NK-92 (cell line): ENCODE data around the gene TMEM165.

ENCODE experiments used
- DNase-seq: peaks from one replicate; lab custom pipeline; 2025; ENCODE audit not compliant: unreplicated experiment; lab: John Stamatoyannopoulos, UW

Gene TMEM165

GRCh38 chr4:55405073-55405472 lies 9.3 kb downstream of the TMEM165 start:
- DNase-seq: no peak

- no peak for DNase-seq
Observed at GRCh38 chr4:55406545-55406944, 10.8 kb downstream of the TMEM165 start.

GRCh38 chr4:55407119-55407518 lies 11.4 kb downstream of the TMEM165 start:
- no peak for DNase-seq

GRCh38 chr4:55407764-55408163 lies 12.0 kb downstream of the TMEM165 start:
- DNase-seq: no peak

GRCh38 chr4:55409468-55410171 lies 13.9 kb downstream of the TMEM165 start:
- no peak for DNase-seq

- no peak for DNase-seq
Observed at GRCh38 chr4:55410431-55410830, 14.7 kb downstream of the TMEM165 start.

GRCh38 chr4:55411621-55412020 lies 15.9 kb downstream of the TMEM165 start:
- no peak for DNase-seq

- DNase-seq: no peak
Observed at GRCh38 chr4:55416176-55416575, 20.4 kb downstream of the TMEM165 start.

GRCh38 chr4:55424791-55425190 lies 29.0 kb downstream of the TMEM165 start:
- no peak for DNase-seq

GRCh38 chr4:55431710-55432336 lies 36.1 kb downstream of the TMEM165 start:
- DNase-seq: no peak

GRCh38 chr4:55435141-55435841 lies 39.5 kb downstream of the TMEM165 start:
- no peak for DNase-seq

GRCh38 chr4:55437356-55437796 lies 41.6 kb downstream of the TMEM165 start:
- no peak for DNase-seq

- no peak for DNase-seq
Observed at GRCh38 chr4:55437823-55438222, 42.1 kb downstream of the TMEM165 start.

GRCh38 chr4:55438314-55438713 lies 42.6 kb downstream of the TMEM165 start:
- no peak for DNase-seq

GRCh38 chr4:55439023-55439422 lies 43.3 kb downstream of the TMEM165 start:
- DNase-seq: no peak

GRCh38 chr4:55440786-55441185 lies 45.0 kb downstream of the TMEM165 start:
- no peak for DNase-seq

GRCh38 chr4:55442541-55442940 lies 46.8 kb downstream of the TMEM165 start:
- no peak for DNase-seq

GRCh38 chr4:55444827-55445226 lies 49.1 kb downstream of the TMEM165 start:
- no peak for DNase-seq

- DNase-seq: no peak
Observed at GRCh38 chr4:55445921-55446577, 50.3 kb downstream of the TMEM165 start.

- DNase-seq: no peak
Observed at GRCh38 chr4:55446578-55446922, 50.8 kb downstream of the TMEM165 start.

- DNase-seq: no peak
Observed at GRCh38 chr4:55447108-55447708, 51.5 kb downstream of the TMEM165 start.
